Peyer's patch (tissue), 4 donors: Measurements from ENCODE around the gene DCT. TPM values are rescaled to one million over a fixed set of nuclear protein-coding genes. Genes with fewer than 3 reads are reported as not detected.
A peak's percentile ranks its signal among the peaks of the same experiment; 100 is the strongest.

Source experiments
- DNase-seq, 3 donors: peaks; one replicate each; pipeline ENCODE4 v3.0.0-alpha.2; 2017 to 2019
- H3K27ac ChIP-seq, 4 donors: fragments of 200-600 bp; sonication (generic); one replicate each; pipeline ENCODE4 v1.5.1; 2016 to 2019
- H3K27me3 ChIP-seq, 2 donors: fragments of 200-600 bp; sonication (generic); one replicate each; pipeline ENCODE4 v1.5.1; 2019
- H3K36me3 ChIP-seq, 3 donors: fragments of 200-600 bp; sonication (generic); one replicate each; pipeline ENCODE4 v1.5.1; 2016 to 2019
- H3K4me1 ChIP-seq, 4 donors: fragments of 200-600 bp; sonication (generic); one replicate each; pipeline ENCODE4 v1.5.1; 2016 to 2019
- H3K4me3 ChIP-seq, 4 donors: fragments of 200-600 bp; sonication (generic); 1 replicate in 3 of 4; 2 replicates in 1 of 4; pipeline ENCODE4 v1.5.1; 2016 to 2019; ENCODE audit warnings: mild to moderate bottlenecking in 1 of 4
- H3K9me3 ChIP-seq, 4 donors: fragments of 200-600 bp; sonication (generic); one replicate each; pipeline ENCODE4 v1.5.1; 2016 to 2019; ENCODE audit warnings: mild to moderate bottlenecking in 1 of 4
- CTCF ChIP-seq, 6 experiments: fragments of 450-650 bp in 4 of 6; fragments of 200-600 bp in 2 of 6; sonication (generic) in 1 of 6; IDR thresholded peaks; one replicate each; pipeline ENCODE4 v1.5.1; 2017 to 2019; ENCODE audit warnings: antibody characterized with exemption in 6 of 6, mild to moderate bottlenecking in 3 of 6, moderate library complexity in 1 of 6
- POLR2A ChIP-seq, 2 donors: fragments of 450-650 bp; IDR thresholded peaks; one replicate each; pipeline ENCODE4 v1.5.1; 2017; ENCODE audit warnings: antibody characterized with exemption in 2 of 2, mild to moderate bottlenecking in 2 of 2, moderate library complexity in 2 of 2
- total RNA-seq, 4 donors: library from RNA; depleted of rRNA; stranded (reverse); fragments of >200 nt; gene quantifications; one replicate each; pipeline ENCODE4 v1.1.0, GENCODE V29; 2016

Gene DCT
- total RNA-seq, 4 donors from 2014 or later = not detected

- no peak overlapping the region for H3K27ac ChIP-seq
- DNase-seq = no peak
- no peak overlapping the region for H3K4me3 ChIP-seq
- no peaks in the 10 kb centered on the region for H3K36me3 ChIP-seq
- TF ChIP-seq POLR2A (IDR thresholded peaks at IDR 0.05) (no peak), CTCF (IDR thresholded peaks at IDR 0.05) (no peak)
- H3K27me3 ChIP-seq = no peaks in the 10 kb centered on the region
- no peaks in the 10 kb centered on the region for H3K9me3 ChIP-seq
- no peaks in the 10 kb centered on the region for H3K4me1 ChIP-seq
These were observed 24.6 kb downstream of the DCT start for GRCh38 chr13:94454906-94455305.

- Histone ChIP-seq H3K9me3 (no peaks in the 10 kb centered on the region), H3K27me3 (no peaks in the 10 kb centered on the region), H3K27ac (no peak overlapping the region), H3K4me3 (no peak overlapping the region), H3K4me1 (no peaks in the 10 kb centered on the region), H3K36me3 (no peaks in the 10 kb centered on the region)
- DNase-seq = no peak
- no peak for TF ChIP-seq CTCF (IDR thresholded peaks at IDR 0.05)
- no peak for TF ChIP-seq POLR2A (IDR thresholded peaks at IDR 0.05)
These were observed 25.1 kb downstream of the DCT start for GRCh38 chr13:94454334-94454733.

- H3K27me3 ChIP-seq = no peaks in the 10 kb centered on the region
- no peaks in the 10 kb centered on the region for H3K9me3 ChIP-seq
- DNase-seq = no peak
- no peaks in the 10 kb centered on the region for H3K36me3 ChIP-seq
- no peak overlapping the region for H3K27ac ChIP-seq
- no peaks in the 10 kb centered on the region for H3K4me1 ChIP-seq
- TF ChIP-seq POLR2A (IDR thresholded peaks at IDR 0.05) (no peak), CTCF (IDR thresholded peaks at IDR 0.05) (no peak)
- H3K4me3 ChIP-seq = no peak overlapping the region
These were observed 34.7 kb downstream of the DCT start for GRCh38 chr13:94444826-94445225.

GRCh38 chr13:94435604-94436226 lies 43.8 kb downstream of the DCT start:
- Histone ChIP-seq H3K9me3 (no peaks in the 10 kb centered on the region), H3K4me3 (no peak overlapping the region), H3K27me3 (no peaks in the 10 kb centered on the region), H3K27ac (no peak overlapping the region), H3K36me3 (no peaks in the 10 kb centered on the region), H3K4me1 (no peaks in the 10 kb centered on the region)
- TF ChIP-seq CTCF (IDR thresholded peaks at IDR 0.05) (peak in 5 of 6 experiments; percentile 28 to 65 (median 62)), POLR2A (IDR thresholded peaks at IDR 0.05) (no peak)
- DNase-seq = no peak

- DNase-seq = peak in 1 of 3 donors; percentile 45
- H3K4me3 ChIP-seq = no peak overlapping the region
- no peak for TF ChIP-seq POLR2A (IDR thresholded peaks at IDR 0.05)
- TF ChIP-seq CTCF (IDR thresholded peaks at IDR 0.05) = no peak
These were observed 46.2 kb downstream of the DCT start for GRCh38 chr13:94433055-94433961.

More at GRCh38 chr13:94433055-94433961, 46.2 kb downstream of the DCT start:
- Histone ChIP-seq H3K27ac (no peak overlapping the region), H3K9me3 (no peaks in the 10 kb centered on the region), H3K36me3 (no peaks in the 10 kb centered on the region), H3K27me3 (no peaks in the 10 kb centered on the region), H3K4me1 (no peaks in the 10 kb centered on the region)
